A549 (cell line): Measurements from ENCODE around the gene LTB. TPM values are rescaled to one million over a fixed set of nuclear protein-coding genes. Genes with fewer than 3 reads are reported as not detected.
A peak's percentile ranks its signal among the peaks of the same experiment; 100 is the strongest.

Experiments used
- ATAC-seq, 2 experiments: fragments of 200-7000 bp in 1 of 2; fragments of >200 bp in 1 of 2; cut with Nextera tagmentation in 1 of 2; cut with Tn5 transposase in 1 of 2; 3 replicates each; pipeline versions ENCODE4 v1.8.0 to v1.9.1; 2018 to 2020; ENCODE audit warnings: mild to moderate bottlenecking in 1 of 2, moderate library complexity in 1 of 2
- CTCF ChIA-PET: fragments of 300-600 bp; sonication (Branson Sonifier 250); formaldehyde crosslinking; extraction: SDS; loops from one replicate; lab custom pipeline; 2021; ENCODE audit warnings: antibody characterized with exemption, inconsistent platforms; lab: Yijun Ruan, JAX
- POLR2A ChIA-PET: fragments of 350-600 bp; formaldehyde crosslinking; extraction: SDS; loops from one replicate; lab custom pipeline; 2021; ENCODE audit warnings: antibody characterized with exemption, inconsistent platforms; lab: Yijun Ruan, JAX
- DNase-seq, 2 experiments: peaks; one replicate each; pipeline versions ENCODE4 v3.0.0 to v3.0.0-alpha.2; 2011 to 2016; ENCODE audit warnings: low read depth in 1 of 2, low spot score in 1 of 2
- FAIRE-seq: peaks from 2 replicates; lab custom pipeline; 2011; peaks lifted over from hg19 to GRCh38; lab: Jason Lieb, UNC
- H3K27ac ChIP-seq, 2 experiments: fragments of >200 bp; sonication (Bioruptor Twin); formaldehyde crosslinking; 3 replicates each; pipeline ENCODE4 v1.5.1; 2016 to 2017
- H3K4me1 ChIP-seq: fragments of >200 bp; sonication (Bioruptor Twin); formaldehyde crosslinking; 3 replicates; pipeline ENCODE4 v1.6.1; 2016
- H3K4me2 ChIP-seq: fragments of >200 bp; sonication (Bioruptor Twin); formaldehyde crosslinking; 3 replicates; pipeline ENCODE4 v1.6.1; 2016
- H3K4me3 ChIP-seq: fragments of >200 bp; sonication (Bioruptor Twin); formaldehyde crosslinking; 3 replicates; pipeline ENCODE4 v1.5.1; 2016
- H3K9me3 ChIP-seq: fragments of >200 bp; sonication (Bioruptor Twin); formaldehyde crosslinking; 3 replicates; pipeline ENCODE4 v1.6.1; 2016
- CHD4 ChIP-seq: fragments of 200-600 bp; sonication (generic); IDR thresholded peaks from 2 replicates; pipeline ENCODE4 v1.6.1; 2016; ENCODE audit warnings: antibody characterized with exemption, mild to moderate bottlenecking, borderline replicate concordance
- ELK1 ChIP-seq: fragments of 150-350 bp; IDR thresholded peaks from 2 replicates; pipeline ENCODE4 v1.6.1; 2014; ENCODE audit warnings: low read depth, mild to moderate bottlenecking, low read length
- EP300 ChIP-seq, 2 experiments: fragments of >200 bp; sonication (Bioruptor Twin); formaldehyde crosslinking; IDR thresholded peaks; 2 replicates in 1 of 2; 3 replicates in 1 of 2; pipeline ENCODE4 v1.6.1; 2016 to 2017
- ESRRA ChIP-seq: fragments of 150-350 bp; IDR thresholded peaks from 2 replicates; pipeline ENCODE4 v1.6.1; 2014; ENCODE audit warnings: mild to moderate bottlenecking, low read length, borderline replicate concordance
- FOSL2 ChIP-seq, 2 experiments: fragments of 450-650 bp in 1 of 2; fragments of >200 bp in 1 of 2; sonication (Bioruptor Twin) in 1 of 2; formaldehyde crosslinking; IDR thresholded peaks; 2 replicates each; pipeline versions ENCODE4 v1.5.0 to v1.6.1; 2016 to 2020; ENCODE audit warnings: mild to moderate bottlenecking in 1 of 2, moderate library complexity in 1 of 2
- HES2 ChIP-seq: fragments of >200 bp; sonication (Bioruptor Twin); formaldehyde crosslinking; IDR thresholded peaks from 2 replicates; pipeline ENCODE4 v1.6.1; 2016
- HEYL ChIP-seq: fragments of 250-450 bp; sonication (Bioruptor Pico); IDR thresholded peaks from 2 replicates; pipeline ENCODE4 v1.8.0; 2021; ENCODE audit warnings: mild to moderate bottlenecking, moderate library complexity
- HOXA7 ChIP-seq: fragments of 250-450 bp; sonication (Bioruptor Pico); IDR thresholded peaks from 2 replicates; pipeline ENCODE4 v1.5.0; 2020; ENCODE audit warnings: mild to moderate bottlenecking, moderate library complexity
- HOXB13 ChIP-seq: fragments of 250-450 bp; sonication (Bioruptor Pico); IDR thresholded peaks from 2 replicates; pipeline ENCODE4 v1.5.0; 2020; ENCODE audit warnings: low read depth, mild to moderate bottlenecking, moderate library complexity
- KDM1A ChIP-seq: fragments of 200-600 bp; sonication (generic); IDR thresholded peaks from 2 replicates; pipeline ENCODE4 v1.6.1; 2016; ENCODE audit warnings: low read depth, mild to moderate bottlenecking
- MAFK ChIP-seq: fragments of 450-650 bp; IDR thresholded peaks from 2 replicates; pipeline ENCODE4 v1.6.1; 2014; ENCODE audit not compliant: partially characterized antibody
- MAZ ChIP-seq: fragments of 150-350 bp; IDR thresholded peaks from 2 replicates; pipeline ENCODE4 v1.6.1; 2014; ENCODE audit warnings: antibody characterized with exemption, low read depth, low read length, borderline replicate concordance
- NFE2L2 ChIP-seq: fragments of 150-350 bp; conservative IDR thresholded peaks from 2 replicates; pipeline ENCODE4 v1.6.1; 2014; ENCODE audit warnings: low read length
- NPAS2 ChIP-seq: fragments of 250-450 bp; sonication (Bioruptor Pico); IDR thresholded peaks from 2 replicates; pipeline ENCODE4 v1.8.0; 2022; ENCODE audit warnings: mild to moderate bottlenecking, moderate library complexity, borderline replicate concordance
- PHF8 ChIP-seq: fragments of 200-600 bp; sonication (generic); IDR thresholded peaks from 2 replicates; pipeline ENCODE4 v1.6.1; 2016; ENCODE audit warnings: low read depth, mild to moderate bottlenecking, antibody characterized with exemption, moderate library complexity, borderline replicate concordance
- POLR2AphosphoS2 ChIP-seq: conservative IDR thresholded peaks from 2 replicates; pipeline ENCODE4 v1.6.1; 2012; ENCODE audit warnings: low read length, improper control_type of control experiment, inconsistent platforms
- RARB ChIP-seq: fragments of 250-450 bp; sonication (Bioruptor Pico); IDR thresholded peaks from 2 replicates; pipeline ENCODE4 v1.8.0; 2021; ENCODE audit warnings: mild to moderate bottlenecking, moderate library complexity
- REST ChIP-seq: fragments of 200-600 bp; sonication (generic); IDR thresholded peaks from 2 replicates; pipeline ENCODE4 v1.6.1; 2016; ENCODE audit warnings: antibody characterized with exemption, mild to moderate bottlenecking, moderate library complexity
- USF2 ChIP-seq: fragments of 450-650 bp; IDR thresholded peaks from 2 replicates; pipeline ENCODE4 v1.6.1; 2014; ENCODE audit warnings: antibody characterized with exemption
- ZFP36 ChIP-seq: fragments of 450-650 bp; IDR thresholded peaks from 2 replicates; pipeline ENCODE4 v1.6.1; 2014; ENCODE audit warnings: borderline replicate concordance; ENCODE audit not compliant: partially characterized antibody
- WGBS: methylation state at CpG from one replicate; pipeline ENCODE4 v1.1.6; 2017; ENCODE audit errors: missing lambda C conversion rate; 5-methylcytosine and 5-hydroxymethylcytosine counted together
- polyA plus RNA-seq, 4 experiments: library from polyadenylated mRNA; depleted of rRNA in 3 of 4; stranded (reverse); fragments of >200 nt; fragmentation: RNase III in 1 of 4; extraction: RNeasy Plus Mini Kit Qiagen cat#74134 plus additional on column Dnase treatment in 1 of 4; gene quantifications; 2 replicates in 3 of 4; 3 replicates in 1 of 4; pipeline ENCODE4 v1.2.3, GENCODE V29; 2011 to 2017

The LTB gene
- polyA plus RNA-seq, 2 of the 4 experiments (the other 2 are of a cell fraction) = 0.14 to 0.26 TPM

GRCh38 chr6:31621320-31621939, 39.2 kb upstream of the LTB start:
- ChIA-PET POLR2A (interaction anchor here (1.2 to 1.3 kb wide), 2 partner anchors 12 to 18 kb away, joined by 3 to 4 read pairs; no protein-coding TSS in a partner anchor), CTCF (interaction anchor here (1.0 to 1.7 kb wide), 3 partner anchors 23 to 151 kb away, joined by 3 to 6 read pairs (median 3); no protein-coding TSS in a partner anchor)
- TF ChIP-seq HES2 = no peak
- no peak for TF ChIP-seq HOXB13
- TF ChIP-seq CHD4 = no peak
- TF ChIP-seq ESRRA = no peak
- no peak for TF ChIP-seq MAFK
- TF ChIP-seq POLR2AphosphoS2 = no peak
- no peak for TF ChIP-seq RARB (CRISPR knock-in tag)
- TF ChIP-seq EP300 (IDR thresholded peaks at IDR 0.05) = no peak
- no peak for TF ChIP-seq FOSL2 (IDR thresholded peaks at IDR 0.05)
- TF ChIP-seq FOSL2 (CRISPR knock-in tag; IDR thresholded peaks at IDR 0.05) = no peak
- TF ChIP-seq NFE2L2 = no peak
- TF ChIP-seq HOXA7 (CRISPR knock-in tag) = no peak
- TF ChIP-seq MAZ = no peak
- TF ChIP-seq ELK1 = no peak
- no peak for TF ChIP-seq HEYL (CRISPR knock-in tag)
- no peak for TF ChIP-seq KDM1A
- no peak for TF ChIP-seq PHF8
- no peak for TF ChIP-seq USF2
- TF ChIP-seq REST = no peak
- TF ChIP-seq NPAS2 (CRISPR knock-in tag) = no peak
- TF ChIP-seq ZFP36 = no peak
- DNase-seq (no peak), FAIRE-seq (no peak), ATAC-seq (no peak)
- Histone ChIP-seq H3K27ac (peak overlapping the region; percentile 99), H3K9me3 (no peaks in the 10 kb centered on the region), H3K4me1 (peaks cover 15% of the 10 kb centered on the region), H3K4me3 (peak overlapping the region; percentile 81), H3K4me2 (peak overlapping the region; percentile 99)
- 2% methylated on average over 15 of the region's 15 CpGs for WGBS
